Measurements from ENCODE around the gene RTL10.
"Not testable (repeated sequence)": the region's sequence is repeated elsewhere in the genome, so short reads cannot be mapped to it uniquely, and the experiment has no call there.

The RTL10 gene

DNA sequence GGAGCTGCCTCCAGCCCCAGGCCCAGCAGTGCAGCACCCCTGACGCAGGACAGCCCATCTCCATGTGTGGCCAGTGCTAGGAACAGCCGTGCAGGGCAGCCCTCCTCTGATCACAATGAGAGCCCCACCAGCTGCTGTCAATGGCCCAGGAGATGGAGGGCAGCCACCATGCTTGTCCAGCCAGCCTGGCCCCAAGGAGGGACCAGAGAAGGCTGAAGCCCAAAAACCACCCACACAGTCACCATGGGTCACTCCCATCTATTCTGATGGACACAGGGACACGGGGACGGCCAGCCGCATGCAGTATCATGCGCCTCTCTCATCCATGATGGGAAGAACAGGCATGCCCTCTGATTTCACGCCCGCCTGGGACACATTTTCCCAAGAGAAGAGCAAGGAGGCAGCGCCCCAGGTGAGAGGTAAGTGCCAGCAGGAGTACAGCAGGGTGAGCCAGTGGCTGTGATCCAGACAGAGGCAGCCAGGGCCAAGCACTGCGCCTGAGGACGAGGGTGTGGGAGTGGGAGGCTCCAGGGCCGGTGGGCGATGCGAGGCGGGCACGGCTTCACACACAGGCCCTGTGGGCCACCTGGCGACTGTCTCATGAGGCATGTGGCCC lies 33.6 kb upstream of the RTL10 start:
- no peak for DNase-seq (ENCODE audit: low spot score)

DNA sequence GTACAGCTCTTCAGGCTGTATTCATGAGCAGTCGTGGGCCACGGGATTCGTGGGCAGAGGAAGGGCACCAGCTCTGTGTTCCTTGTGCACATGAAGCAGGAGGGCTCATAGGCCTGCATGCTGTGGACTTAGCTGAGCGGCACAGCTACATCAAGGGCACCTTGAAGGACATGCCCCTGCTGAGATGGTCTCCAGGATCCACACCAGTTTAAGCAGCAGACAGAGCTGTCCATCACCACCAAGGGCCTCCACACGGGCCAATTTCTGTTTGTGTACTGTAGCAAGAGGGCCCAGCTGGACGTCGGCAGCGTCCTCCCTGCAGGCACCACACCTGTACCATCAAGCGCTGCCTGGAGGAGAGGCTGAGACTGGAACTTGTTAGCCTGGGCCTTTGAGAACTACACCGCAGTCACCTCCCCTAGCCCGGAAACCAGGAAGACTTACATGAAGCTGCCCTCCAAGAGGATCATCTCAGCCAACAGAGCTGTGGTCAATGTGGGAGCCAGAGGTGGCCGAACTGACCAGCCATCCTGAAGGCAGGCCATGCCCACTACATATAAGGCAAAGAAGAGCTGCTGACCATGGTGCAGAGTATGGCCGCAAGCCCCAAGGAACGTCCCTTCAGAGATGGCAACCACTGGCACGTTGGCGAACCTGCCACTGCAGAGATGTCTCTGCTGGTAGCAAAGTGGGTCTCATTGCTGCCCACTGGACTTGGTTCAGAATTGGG lies 32.7 kb upstream of the RTL10 start:
- DNase-seq (ENCODE audit: low spot score): no peak

DNA sequence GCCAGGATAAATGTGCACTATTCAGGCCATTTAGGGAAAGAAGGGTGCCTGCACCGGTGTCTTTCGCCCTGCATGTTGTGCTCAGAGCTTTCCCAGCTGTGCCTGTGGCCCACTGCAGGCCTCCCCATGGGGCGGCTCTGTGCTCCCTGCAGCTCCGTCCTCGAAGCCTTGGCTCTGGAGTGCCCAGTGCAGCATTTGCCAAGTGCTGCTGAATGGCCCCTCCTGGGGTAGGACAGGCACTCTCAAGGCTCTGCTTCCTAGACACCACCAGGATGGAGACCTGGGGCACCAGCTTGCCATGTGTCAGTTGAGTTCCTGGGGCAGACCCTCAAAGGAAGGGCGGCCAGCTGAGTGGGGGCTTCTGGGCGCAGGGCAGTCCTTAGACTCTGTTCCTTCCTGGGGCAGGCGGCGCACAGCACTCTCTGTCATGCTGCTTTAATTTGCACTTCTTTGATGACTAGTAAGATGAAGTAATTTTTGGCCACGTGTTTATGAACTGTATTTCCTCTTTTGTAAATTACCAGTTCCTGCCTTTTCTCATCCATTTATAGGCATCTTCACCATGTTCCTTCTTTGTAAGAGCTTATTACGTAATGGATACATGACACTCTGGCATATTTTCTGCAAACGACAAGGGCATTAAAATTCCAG lies 32.1 kb upstream of the RTL10 start:
- DNase-seq (ENCODE audit: low spot score): no peak

DNA sequence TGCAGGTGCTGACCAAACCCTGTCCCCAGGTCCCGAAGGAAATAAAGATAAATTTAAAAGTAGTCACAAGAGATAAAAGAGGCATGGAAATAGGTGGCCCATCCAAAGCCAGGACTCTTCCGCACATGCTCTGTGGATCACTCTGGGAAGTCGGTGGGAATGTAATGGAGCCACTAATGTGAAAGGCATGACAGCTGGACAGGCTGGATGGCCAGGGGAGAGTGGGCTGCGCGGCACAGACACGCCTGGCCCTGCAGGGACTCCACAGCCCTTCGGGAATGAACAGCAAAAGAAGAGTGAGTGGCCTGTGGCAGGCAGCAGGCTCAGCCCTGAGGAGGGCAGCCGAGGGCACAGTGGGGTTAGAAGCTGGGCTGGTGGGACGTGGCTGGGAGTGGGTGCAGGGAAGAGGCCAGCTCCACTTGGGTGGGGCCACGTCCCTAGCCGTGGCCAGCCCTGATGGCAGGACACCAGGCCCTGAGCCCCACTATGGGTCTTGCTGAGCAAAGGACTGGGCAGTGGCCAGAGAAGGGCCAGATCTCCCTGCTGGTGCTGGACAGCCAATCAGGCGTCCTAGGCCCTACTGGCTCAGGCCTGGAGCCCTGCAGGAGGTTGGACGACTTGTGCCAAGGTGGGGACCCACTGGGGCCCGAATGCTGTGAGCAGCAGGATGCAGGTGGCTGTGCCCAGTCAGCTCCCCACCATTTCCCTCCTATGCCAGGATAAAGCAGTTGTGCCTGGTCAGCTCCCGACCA lies 31.3 kb upstream of the RTL10 start:
- no peak for DNase-seq (ENCODE audit: low spot score)

DNA sequence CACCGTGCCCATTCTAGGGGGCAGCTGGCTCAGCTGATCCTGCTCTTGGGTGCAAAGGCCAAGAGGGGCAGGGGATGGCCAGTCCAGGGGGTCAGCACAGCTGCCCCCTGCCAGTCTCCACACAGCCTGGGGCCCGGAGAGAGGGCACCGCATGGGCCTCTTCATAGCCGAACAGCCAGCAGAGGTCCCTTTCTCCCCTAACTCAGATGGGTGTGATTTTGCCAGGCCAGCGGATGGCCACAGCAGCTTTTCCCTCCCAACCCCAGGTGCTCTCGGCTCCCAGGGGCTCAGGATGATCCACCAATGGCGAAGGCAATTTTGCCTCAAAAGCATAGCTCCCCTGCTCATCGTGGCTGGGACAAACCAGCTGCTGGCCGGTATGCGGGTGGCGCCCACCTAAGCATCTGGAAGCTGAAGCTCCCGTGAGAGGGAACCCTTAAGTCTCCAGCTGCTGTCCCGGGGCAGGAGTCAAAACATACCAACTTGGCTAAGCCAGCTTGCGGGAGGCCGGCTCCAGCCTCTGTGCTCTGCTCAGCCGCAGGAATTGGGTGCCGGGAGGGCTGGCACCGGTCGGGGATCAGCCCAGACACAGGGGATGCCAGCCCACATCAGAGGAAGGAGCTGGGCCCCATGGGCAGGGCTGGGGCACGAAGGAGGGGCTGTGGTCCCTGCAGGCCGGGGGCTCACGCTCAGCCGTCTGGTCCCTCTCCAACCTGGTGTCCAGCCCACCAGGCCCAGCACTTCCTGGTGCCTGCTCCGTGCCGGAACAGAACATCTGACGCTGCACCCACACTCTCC lies 30.5 kb upstream of the RTL10 start:
- DNase-seq (ENCODE audit: low spot score): no peak

DNA sequence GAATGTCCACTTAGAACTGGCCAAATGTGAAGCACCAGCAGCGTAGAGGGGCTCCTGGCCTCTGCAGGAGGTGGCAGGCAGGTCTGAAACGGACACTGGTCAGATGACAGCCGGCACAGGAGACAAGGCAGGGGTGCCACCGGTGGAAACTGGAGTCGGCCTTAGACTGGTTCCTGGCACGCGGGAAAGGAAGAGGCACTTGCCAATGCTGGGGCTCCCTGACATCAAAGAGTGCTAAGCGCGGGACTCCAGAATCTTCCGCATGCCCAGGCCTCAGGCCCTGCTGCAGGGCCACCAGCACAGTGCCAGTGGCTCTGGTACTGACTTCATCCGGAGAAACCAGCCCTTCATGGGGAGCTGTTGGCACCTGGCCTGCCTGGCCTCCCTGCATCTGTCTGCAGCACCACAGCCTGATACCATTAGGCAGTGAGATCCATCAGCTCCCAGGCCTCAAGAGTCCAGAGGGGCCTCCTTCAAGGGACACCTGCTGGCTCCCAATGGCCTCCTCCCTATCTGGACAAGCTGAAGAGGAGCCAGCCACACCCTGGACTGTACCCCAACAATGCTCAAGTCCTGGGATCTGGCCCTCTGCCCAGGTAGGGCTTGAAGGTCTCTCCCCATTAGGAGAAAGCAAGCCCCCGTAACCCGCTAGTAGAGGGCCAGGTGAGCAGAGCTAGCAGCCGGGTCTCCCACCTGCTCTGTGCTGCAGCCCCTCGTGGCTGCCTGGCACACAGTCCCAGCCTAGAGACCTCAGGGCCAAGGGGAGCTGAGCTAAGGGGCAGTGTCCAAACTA lies 29.7 kb upstream of the RTL10 start:
- no peak for DNase-seq (ENCODE audit: low spot score)

DNA sequence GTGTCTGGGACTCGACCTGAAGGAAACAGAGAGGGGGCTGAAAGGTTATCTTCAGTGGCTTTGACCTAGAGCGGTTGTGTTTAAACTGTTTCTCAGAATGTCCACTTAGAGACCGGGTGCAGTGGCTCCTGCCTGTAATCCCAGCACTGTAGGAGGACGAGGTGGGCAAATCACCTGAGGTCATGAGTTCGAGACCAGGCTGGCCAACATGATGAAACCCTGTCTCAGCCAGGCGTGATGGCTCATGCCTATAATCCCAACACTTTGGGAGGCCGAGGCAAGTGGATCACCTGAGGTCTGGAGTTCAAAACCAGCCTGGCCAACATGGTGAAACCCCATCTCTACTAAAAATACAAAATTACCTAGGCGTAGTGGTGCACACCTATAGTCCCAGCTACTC lies 28.8 kb upstream of the RTL10 start:
- DNase-seq (ENCODE audit: low spot score): not testable (repeated sequence)

DNA sequence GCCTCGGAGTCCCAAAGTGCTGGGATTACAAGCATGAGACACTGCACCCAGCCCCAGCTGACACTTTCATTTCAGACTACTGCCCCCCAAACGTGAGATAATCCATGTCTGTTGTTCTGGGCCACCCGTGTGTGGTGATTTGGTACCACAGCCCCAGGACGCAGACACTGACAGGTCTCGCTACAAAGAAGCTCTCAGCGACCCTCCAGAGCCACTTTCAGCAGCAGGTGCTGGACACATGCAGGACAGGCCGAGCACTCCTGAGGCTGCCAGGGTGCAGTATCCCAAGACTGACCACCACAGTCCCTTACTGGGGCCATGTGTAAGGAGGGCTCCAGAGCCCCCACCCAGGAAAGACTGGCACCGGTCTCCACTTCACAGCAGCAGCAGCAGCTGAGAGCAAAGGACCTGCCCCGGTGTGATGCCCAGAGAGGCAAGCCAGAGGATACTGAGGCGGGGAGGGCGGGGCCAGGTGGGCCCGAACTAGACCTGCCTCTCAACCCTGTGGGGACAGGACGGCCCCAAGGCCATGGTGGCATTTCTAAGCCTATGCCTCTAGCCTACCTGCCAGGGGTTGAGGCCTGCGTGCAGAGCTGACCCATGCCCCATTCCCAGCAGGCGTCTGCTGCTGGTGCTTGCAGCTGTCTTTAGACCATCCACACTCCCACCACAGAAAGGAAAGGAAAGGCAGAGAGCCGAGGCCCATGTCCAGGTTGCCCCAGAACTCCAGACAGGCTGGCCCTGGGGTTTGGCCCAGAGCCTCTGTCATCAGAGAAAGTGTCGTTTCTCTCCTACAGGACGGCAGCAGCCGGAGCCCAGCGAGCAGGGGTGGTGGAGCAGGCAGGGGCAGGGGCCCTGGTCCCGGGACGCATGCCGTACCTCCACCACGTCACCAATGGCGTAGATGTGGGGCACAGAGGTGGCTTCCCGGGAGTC lies 28.0 kb upstream of the RTL10 start:
- no peak for DNase-seq (ENCODE audit: low spot score)

DNA sequence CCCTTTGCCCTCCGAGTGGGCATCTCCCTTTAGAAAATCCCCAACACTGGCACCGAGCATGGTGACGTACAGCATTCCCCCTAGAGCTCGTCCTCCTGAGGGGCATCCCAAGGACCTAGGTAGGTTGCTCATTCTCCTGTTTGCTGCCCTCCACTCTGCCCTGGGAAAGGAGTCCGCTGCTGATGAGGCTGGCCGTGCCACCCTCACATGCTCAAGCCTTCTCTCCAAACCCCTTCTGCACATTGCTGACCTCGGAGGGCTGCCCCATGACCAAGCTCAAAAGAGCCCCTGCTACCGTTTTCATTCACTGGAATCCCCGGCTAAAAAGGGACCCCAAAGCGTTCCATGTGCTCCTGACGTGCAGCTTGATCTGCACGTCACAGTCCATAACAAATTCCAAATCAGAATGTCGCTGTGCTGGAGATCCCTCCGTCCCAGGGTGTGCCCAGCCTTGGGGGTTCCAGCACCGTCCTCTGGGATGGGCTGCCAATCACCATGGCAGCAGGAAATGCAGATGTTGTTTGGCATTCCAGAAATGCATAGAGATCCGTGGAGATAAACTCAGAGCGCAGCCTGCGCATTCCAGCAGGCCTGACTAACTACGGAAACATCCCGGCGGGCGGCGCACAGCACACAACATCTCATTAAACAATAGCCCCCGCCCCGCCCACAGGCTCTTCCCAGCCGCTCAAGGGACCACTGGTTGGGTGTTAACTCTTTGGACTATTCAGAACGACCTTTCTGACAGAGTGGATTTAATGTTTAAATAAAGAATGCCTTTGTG lies 26.3 kb upstream of the RTL10 start:
- no peak for DNase-seq (ENCODE audit: low spot score)

DNA sequence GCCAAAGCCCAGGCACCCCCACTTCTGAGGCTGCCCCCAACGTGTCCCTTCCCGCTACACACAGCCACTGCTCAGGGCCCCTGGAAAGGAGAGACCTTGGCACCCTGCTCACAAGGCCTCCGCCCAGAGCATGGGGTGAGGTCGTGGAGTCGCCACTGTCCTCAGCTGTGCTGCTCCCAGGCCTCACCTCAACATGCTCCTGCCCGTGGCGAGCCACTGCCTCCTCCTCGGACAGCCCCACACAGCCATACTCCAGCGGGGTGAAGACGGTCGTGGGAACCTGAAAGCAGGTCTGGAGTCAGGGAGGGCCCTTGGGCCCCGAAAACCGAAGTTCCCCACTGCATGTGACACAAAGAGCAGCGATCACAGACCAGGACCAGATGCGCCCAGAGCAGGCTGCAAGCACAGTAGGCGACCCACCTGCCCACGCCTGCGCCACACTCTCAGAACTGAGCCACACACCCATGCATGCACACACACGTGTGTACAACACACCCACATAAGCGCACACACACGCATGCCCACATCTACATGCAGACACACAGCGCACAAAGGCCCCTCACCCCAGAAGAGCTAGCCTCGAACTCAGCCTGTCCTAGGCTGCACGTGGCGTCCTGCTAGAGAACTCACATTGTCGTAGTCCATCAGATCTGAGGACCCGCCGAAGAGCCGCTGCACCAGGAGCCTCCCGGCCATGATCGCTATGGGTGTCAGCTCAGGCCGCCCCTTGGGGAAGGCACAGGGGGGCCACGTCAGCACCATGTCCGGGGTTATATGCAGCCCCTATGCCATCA lies 25.5 kb upstream of the RTL10 start:
- DNase-seq (ENCODE audit: low spot score): no peak

DNA sequence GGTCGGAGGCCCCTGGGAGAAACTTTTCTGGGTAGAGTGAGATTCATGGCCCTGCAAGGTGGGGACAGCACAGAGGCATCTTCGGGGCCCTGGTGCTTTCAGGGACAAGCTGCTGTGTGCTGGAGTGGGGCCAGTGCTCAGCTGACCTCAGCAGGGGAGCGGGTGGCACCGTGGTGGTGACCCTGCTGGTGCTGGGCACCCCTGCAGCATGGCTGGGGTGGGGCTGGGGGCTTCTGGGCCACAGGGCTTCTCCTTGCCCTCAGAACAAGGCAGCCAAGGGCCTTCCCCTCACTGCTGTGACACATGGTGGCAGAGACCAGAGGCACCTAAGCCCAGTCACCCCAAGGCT lies 24.9 kb upstream of the RTL10 start:
- no peak for DNase-seq (ENCODE audit: low spot score)

DNA sequence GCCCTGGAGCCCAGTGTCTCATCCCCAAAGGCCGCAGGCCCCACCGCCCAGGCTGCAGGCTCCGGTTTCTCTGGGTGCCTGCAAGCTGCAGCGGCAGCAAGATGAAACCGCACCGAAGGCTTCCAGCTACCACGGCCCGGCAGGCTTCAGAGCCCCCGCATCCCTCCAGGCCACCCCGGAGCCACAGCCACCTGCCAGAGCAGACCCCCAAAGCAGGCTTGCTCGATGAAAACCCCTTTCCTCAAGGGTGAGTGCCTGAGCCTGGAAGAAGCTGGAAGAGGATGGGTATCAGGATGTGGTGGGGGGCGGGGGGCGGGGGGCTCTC lies 24.5 kb upstream of the RTL10 start:
- no peak for DNase-seq (ENCODE audit: low spot score)

DNA sequence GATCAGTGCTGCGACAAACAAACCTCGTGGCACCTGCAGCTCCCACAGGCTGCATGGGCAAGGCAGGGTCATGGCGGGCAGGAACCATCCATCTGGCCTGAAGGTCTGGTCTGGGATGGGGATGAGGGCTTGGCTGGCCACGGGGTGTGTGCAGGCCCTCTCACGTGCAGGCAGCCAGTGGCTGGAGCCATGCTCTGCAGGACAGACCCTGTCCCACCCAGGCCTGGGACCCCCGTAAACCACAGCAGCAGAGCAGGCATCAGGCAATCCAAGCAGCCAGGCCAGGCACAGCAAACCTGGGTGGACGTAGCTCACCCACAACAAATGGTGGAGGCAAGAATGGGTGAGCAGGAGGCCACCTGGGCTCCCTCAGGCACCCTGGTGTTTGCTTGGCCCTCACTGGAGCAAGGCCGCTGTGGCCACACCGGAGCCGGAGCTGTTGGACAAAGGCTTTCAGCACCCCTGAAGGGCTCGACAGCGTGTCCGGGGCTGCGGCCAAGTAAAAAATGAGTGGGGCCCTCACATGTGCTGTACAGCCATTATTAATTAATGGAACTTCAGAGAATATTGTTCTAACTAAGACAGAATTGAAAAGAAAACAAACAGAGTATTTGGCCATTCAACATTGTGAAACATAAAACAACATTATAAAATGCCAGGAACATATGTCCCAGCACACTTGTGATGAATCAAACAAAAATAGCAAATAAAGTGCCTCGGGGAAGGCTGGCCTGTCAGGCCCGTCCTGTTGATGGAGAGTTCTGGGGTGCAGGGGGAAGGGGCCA lies 24.0 kb upstream of the RTL10 start:
- no peak for DNase-seq (ENCODE audit: low spot score)

DNA sequence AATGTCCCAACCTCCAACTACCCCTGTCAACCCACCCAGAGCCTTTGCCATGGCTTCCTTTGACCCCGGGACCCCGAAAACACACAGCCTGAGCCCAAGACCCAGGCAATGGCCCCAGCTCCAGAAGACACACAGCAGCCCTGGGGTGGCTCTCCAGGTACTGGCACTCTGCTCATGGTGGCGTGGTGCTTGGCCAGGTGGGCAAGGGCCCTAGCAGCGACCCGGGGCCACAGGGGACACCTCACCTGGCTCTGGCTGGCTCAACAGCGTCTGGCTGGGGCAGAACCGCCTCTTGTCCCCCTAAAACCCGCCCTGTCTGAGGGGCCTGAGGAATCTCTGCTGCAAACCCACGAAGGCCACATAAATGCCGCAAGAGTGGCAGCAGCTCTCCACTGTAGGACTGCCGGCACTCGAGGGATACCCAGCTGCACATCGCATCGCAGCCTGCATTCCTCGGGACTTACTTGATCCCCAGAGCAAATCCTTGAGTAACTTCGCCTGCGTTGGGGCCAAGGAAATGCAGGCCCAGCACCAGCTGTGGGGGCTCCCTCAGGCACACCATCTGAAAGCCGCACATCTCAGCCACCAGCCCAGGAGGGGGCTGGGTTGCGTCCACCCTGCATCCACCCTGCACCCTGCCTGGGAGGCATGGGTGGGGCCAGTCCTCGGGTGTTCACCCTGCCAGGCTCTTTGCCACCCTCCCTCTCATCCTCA lies 23.1 kb upstream of the RTL10 start:
- no peak for DNase-seq (ENCODE audit: low spot score)

DNA sequence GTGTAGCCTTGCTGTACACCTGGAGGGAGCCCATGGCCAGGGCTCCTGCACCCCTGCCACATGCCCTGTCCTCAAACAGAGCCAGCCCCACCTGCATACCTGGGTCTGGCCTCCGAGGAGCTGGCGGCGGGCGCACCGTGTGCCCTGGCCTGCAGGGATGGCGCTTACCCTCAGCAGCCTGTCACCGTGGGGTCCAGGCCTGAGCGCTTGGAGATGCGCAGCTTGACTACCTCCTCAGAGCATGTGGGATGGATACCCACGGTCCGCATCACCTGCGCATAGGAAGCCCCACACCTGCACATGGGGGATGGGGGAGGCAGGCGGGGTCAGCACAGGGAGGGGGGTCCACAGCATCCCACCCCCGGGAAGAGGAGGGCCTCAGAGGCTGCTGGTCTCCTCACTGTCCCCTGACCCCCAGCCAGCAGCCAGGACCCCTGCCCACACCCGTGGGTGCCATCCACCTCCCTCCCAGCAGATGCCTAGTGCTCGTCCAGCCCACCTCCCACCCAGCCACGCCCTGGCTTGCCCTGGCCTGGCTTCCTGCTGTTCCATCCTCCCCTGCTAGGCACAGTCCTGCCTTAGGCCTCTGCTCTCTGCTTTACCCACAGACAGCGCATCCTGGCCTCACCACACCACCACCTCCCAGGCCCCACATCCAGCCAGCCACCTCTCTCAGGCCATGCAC lies 22.4 kb upstream of the RTL10 start:
- DNase-seq (ENCODE audit: low spot score): no peak

DNA sequence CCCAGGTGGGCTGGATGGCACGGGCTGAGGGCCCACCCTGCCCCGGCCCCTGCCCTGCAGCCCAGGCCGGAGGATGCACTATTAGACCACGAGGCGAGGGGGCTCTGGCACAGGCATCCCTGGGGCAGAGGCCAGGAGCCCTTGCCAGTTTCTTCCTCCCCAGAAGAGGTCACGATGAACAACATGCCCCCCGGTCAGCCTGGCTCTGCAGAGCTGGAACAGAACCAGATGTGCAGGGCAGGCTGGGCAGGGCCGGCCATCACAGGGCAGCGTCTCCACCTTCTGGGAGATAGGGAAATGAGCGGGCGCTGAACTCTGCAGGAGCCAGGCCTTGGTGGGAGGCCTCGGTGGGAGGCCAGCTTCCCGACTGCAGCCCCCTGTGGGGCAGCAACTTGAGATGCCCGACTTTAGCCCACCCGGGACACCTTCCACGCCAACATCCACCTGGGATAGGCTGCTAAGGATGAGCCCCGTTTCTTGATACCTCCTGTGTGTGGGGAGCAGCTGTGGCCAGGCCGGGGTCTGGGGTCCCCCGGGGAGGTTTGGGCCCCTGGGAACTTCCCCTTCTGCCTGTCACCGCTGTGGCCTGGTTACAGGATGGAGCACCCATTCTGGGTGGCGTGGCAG lies 21.8 kb upstream of the RTL10 start:
- no peak for DNase-seq (ENCODE audit: low spot score)

Measured in activated CD4-positive, alpha-beta T cell treated with anti-CD3 and anti-CD28 coated beads, Interleukin-2, Interleukin-4, amounts not matched to agents 100 ng/mL and 50 ng/mL, durations not matched to agents 16 hours and 8 hours (primary cell).